Activated T-cell treated with anti-CD3 and anti-CD28 coated beads, Interleukin-2, amount 50 U/mL, for 24 hours (primary cell): Measurements from ENCODE around the gene SVOP.

Experiments used
- DNase-seq: peaks from one replicate; pipeline ENCODE4 v3.0.0-alpha.2; 2020
- H3K27ac Mint-ChIP-seq: 2 replicates; pipeline ENCODE4 v1.8.0; 2020; ENCODE audit warnings: mild to moderate bottlenecking, mixed read lengths
- H3K27me3 Mint-ChIP-seq: 2 replicates; pipeline ENCODE4 v1.8.0; 2020; ENCODE audit warnings: mixed read lengths
- H3K36me3 Mint-ChIP-seq: 2 replicates; pipeline ENCODE4 v1.8.0; 2020; ENCODE audit warnings: low read depth, mixed read lengths
- H3K4me1 Mint-ChIP-seq: 2 replicates; pipeline ENCODE4 v1.8.0; 2020; ENCODE audit warnings: low read depth, mixed read lengths
- H3K4me3 Mint-ChIP-seq: 2 replicates; pipeline ENCODE4 v1.8.0; 2020; ENCODE audit warnings: mild to moderate bottlenecking, moderate library complexity, mixed read lengths
- H3K9me3 Mint-ChIP-seq: 2 replicates; pipeline ENCODE4 v1.8.0; 2020; ENCODE audit warnings: mixed read lengths

The SVOP gene

GRCh38 chr12:108972358-108972757 is 48.5 kb downstream of the SVOP start:
- H3K27me3 Mint-ChIP-seq = peaks cover 9% of the 10 kb centered on the region
- no peak overlapping the region for H3K4me3 Mint-ChIP-seq
- no peaks in the 10 kb centered on the region for H3K4me1 Mint-ChIP-seq
- no peaks in the 10 kb centered on the region for H3K9me3 Mint-ChIP-seq
- no peak for DNase-seq
- H3K36me3 Mint-ChIP-seq = no peaks in the 10 kb centered on the region
- H3K27ac Mint-ChIP-seq = no peak overlapping the region

DNA sequence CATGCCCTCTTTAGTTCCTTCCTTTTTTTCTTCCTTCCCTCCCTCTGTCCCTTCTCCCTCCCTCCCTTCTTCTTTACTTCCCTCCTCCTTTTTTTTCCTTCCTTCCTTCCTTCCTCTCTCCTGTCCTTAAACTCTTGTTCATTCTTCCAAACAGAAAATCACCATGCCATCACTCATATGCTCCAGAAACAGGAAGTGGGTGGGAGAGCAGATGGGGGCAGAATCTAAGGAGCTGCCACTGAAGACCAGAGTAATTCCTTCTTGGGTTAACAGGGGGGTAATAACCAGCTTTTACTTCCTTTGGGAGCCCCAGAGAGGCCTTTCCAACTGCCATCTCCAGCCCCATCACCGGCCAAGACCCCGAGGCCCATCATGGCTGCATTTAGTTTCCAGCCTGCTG is 51.2 kb downstream of the SVOP start:
- Mint-ChIP-seq H3K9me3 (no peaks in the 10 kb centered on the region), H3K4me3 (no peak overlapping the region), H3K36me3 (no peaks in the 10 kb centered on the region), H3K27ac (no peak overlapping the region), H3K4me1 (no peaks in the 10 kb centered on the region), H3K27me3 (peaks cover 6% of the 10 kb centered on the region)
- DNase-seq = no peak

DNA sequence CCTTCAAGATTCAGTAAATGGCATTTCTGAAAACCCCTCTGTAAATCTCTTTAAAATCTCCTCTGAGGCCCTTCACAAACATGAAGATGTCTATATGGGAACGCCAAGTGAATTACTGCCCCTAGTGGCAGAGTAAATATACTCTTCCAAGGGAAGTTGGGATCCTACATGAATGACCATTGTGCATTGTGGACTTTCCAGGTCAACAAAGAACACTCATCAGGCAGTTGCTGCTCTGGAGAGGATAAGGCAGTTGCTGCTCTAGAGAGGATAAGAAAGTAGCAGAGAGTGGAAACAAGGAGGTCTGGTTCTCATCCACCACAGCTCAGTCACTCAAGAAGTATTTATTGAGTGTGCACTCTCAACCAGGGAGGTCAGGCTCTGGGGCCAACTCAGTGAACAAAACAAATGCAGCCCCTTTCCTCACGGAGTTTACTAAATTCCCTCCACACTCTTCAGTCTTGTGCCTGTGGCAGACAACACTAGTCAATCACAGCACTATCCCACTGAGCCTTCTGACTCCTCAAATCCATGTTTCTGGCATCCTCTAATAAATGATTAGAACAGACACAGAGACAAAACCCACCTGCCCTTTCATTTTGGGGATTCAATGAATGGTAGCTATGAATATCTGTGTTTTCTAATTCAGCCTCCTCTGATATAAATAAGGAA is 52.9 kb downstream of the SVOP start:
- H3K9me3 Mint-ChIP-seq = no peaks in the 10 kb centered on the region
- H3K4me1 Mint-ChIP-seq = no peaks in the 10 kb centered on the region
- peaks cover 4% of the 10 kb centered on the region for H3K27me3 Mint-ChIP-seq
- no peak for DNase-seq
- no peak overlapping the region for H3K4me3 Mint-ChIP-seq
- H3K27ac Mint-ChIP-seq = no peak overlapping the region
- H3K36me3 Mint-ChIP-seq = no peaks in the 10 kb centered on the region

DNA sequence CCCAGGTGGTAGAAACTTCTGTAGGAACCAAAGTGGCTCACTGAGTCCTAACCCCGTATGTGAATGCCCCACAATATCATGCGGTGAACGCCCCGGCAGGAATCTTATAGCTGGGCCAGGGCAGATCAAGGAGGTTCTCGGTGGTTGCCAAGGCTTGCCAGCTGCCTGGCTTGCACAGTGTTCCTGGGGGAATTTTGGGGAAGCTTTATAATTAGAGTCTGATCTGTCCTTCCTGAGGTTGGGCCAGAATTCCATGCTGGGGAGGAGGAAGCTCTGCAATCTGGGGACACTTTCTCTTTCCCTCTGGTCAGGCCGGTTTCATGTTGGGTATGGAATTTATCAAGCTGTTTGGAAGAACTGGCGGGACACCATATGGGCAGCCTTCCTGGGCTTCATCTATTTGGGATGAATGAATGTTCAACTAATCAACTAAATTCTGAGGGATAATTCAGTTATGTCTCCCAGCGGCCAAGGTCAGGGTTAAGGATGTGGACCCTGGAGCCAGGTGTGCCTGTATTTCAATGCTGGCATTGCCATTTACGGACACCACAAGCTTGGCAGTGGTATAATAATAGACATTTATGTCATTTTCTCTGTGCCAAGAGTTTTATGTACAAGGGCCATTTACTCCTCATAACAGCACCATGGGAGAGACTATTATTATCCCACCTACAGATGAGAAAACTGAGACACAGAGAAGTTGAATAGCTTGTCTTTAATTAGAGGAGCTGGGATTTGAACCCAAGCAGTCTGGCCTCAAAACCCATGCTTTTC is 54.3 kb downstream of the SVOP start:
- Mint-ChIP-seq H3K36me3 (no peaks in the 10 kb centered on the region), H3K27ac (no peak overlapping the region), H3K4me1 (no peaks in the 10 kb centered on the region)

DNA sequence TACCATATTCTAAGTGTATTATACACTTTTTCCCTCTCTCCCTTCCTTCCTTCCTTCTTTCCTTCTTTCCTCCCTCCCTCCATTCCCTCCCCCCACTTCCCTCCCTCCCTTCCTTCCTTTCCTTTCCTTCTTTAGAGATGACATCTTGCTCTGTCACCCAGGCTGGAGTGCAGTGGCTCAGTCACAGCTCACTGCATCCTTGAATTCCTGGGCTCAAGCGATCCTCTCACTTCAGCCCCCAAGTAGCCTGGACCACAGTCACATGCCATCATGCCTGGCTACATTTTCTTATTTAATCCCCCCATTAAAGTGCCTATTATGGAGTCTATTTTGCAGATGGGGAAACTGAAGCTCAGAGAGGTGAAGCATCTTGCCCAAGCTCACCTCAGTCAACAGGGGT is 55.0 kb downstream of the SVOP start:
- no peaks in the 10 kb centered on the region for H3K4me1 Mint-ChIP-seq
- no peaks in the 10 kb centered on the region for H3K9me3 Mint-ChIP-seq
- H3K36me3 Mint-ChIP-seq = no peaks in the 10 kb centered on the region
- no peak overlapping the region for H3K27ac Mint-ChIP-seq
- H3K27me3 Mint-ChIP-seq = no peaks in the 10 kb centered on the region
- DNase-seq = no peak
- H3K4me3 Mint-ChIP-seq = no peak overlapping the region

More for the DNA sequence above, 54.3 kb downstream of the SVOP start:
- DNase-seq = no peak
- no peaks in the 10 kb centered on the region for H3K9me3 Mint-ChIP-seq
- peaks cover 2% of the 10 kb centered on the region for H3K27me3 Mint-ChIP-seq
- H3K4me3 Mint-ChIP-seq = no peak overlapping the region

GRCh38 chr12:108964371-108965352 is 56.2 kb downstream of the SVOP start:
- no peak overlapping the region for H3K4me3 Mint-ChIP-seq
- H3K9me3 Mint-ChIP-seq = no peaks in the 10 kb centered on the region
- no peak overlapping the region for H3K27ac Mint-ChIP-seq
- DNase-seq = no peak
- no peaks in the 10 kb centered on the region for H3K36me3 Mint-ChIP-seq
- no peaks in the 10 kb centered on the region for H3K27me3 Mint-ChIP-seq
- no peaks in the 10 kb centered on the region for H3K4me1 Mint-ChIP-seq

DNA sequence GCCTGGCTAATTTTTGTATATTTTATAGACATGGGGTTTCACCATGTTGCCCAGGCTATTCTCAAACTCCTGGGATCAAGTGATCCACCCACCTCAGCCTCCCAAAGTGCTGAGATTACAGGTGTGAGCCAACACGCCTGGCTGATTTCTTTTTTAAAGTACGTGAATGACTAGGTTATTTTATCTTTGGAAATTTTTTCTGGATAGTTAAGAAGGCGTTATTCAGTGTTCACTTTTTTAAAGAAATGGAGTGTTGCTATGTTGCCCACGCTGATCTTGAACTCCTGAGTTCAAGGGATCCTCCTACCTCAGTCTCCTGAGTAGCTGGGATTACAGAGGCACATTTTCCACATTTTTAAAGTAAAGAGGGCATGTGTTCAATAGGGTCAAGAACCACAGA is 58.6 kb downstream of the SVOP start:
- H3K27ac Mint-ChIP-seq = no peak overlapping the region
- H3K27me3 Mint-ChIP-seq = no peaks in the 10 kb centered on the region
- DNase-seq = no peak
- H3K36me3 Mint-ChIP-seq = no peaks in the 10 kb centered on the region
- H3K4me3 Mint-ChIP-seq = no peak overlapping the region
- no peaks in the 10 kb centered on the region for H3K9me3 Mint-ChIP-seq
- no peaks in the 10 kb centered on the region for H3K4me1 Mint-ChIP-seq

DNA sequence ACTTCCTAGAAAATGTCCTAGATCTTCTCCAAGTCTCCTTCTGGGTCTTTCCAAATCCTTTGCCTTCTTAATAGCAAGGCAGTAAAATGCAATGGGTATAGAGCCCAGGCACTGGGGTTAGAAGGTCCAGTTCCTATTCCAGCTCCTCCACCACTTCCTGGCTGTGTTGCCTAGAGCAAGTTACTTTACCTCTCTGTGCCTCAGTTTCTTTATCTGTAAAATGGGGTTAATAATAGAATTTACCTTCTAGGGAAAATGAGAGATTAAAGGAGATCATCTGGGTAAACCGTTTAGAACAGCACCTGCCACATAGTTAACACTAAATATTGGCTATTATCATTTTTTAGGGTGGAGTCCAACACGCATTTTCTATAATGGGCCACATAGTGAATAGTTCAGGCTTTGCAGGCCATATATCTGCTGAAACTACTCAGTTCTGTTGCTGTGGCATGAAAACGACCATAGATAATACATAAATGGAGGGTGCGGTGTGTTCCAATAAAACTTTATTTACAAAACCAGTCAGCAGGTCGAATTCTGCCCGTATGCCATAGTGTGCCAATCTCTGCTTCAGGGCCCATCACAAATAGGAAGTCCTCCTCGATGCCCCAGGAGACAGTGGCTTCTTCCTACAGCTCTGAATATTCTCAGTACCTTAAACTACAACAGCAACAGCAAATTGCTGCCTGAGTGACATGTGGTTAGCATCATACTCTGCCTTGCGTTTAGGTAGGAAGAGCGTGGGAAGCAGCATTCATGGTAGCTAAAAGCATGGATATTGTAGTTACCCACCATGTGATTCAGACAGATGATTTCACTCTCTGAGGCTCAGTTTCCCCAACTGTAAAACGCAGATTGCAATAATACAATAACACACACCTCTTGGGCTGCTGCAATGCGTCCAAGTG is 60.9 kb downstream of the SVOP start:
- Mint-ChIP-seq H3K27ac (no peak overlapping the region), H3K27me3 (peaks cover 8% of the 10 kb centered on the region), H3K4me3 (no peak overlapping the region), H3K36me3 (no peaks in the 10 kb centered on the region), H3K4me1 (no peaks in the 10 kb centered on the region), H3K9me3 (no peaks in the 10 kb centered on the region)
- no peak for DNase-seq

DNA sequence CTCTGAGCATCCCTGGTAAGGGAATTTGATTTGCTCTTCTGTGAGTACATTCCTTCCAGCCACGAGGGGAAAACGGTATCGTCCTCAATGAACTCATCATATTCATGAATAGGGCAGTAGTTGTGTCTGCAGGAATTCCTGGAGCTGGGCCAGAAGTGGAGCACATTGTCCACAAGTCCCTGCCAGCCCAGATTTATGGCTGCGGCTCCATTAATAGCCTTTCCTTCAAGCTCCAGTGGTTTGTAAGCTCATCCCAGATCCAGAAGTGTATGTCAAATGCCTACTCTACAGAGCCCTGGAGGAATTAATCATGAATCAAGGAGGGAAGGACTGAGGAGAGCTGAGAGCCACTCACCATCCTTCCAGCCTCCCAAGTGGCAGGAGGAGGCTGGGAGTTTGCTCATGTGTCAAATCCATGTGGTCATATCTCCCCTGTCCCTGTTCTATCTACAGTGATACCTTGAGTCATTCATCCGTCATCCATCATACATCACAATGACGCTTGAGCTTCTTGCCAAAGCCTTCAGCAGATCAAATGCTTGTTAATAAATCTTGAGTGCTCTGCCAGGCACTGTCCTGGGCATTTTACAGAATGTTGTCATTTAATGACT is 65.5 kb downstream of the SVOP start:
- Mint-ChIP-seq H3K4me3 (no peak overlapping the region), H3K36me3 (no peaks in the 10 kb centered on the region), H3K9me3 (no peaks in the 10 kb centered on the region), H3K27ac (no peak overlapping the region), H3K27me3 (peaks cover 11% of the 10 kb centered on the region), H3K4me1 (peaks cover 3% of the 10 kb centered on the region)
- DNase-seq = no peak

DNA sequence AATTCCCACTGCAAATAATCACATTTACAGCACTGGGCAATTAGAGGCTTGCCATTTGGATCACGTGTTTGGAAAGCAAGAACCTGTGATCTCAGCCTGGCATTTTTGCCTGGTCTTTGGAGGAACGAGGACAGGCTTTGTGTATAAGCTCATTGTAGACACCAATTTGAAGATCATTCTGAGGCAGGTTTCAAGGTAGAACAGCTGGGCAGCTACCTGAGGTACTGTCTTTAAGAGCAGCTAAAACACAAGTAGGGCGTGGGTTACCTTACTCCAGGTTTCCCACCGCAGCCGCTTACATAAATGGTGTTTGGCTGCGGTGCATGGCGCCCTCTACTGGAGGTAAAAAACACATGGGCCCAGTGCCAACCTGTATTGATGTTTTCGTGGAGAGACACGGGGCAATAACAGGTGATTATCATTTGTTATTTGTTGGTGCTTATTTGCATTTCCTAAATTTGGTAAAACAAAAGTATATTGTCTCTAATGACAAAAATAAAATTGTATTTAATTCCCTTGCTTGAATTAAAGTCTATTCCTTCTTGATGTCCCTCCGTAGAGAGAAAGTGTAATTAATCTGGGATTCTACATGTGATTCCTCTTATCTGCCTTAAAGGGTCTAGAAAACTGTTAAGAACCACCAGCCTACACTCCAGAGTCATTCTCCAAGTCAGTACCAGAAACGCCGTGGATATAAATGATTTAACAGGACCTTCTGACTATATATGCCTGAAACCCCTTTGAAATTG is 69.7 kb downstream of the SVOP start:
- Mint-ChIP-seq H3K9me3 (no peaks in the 10 kb centered on the region), H3K36me3 (no peaks in the 10 kb centered on the region), H3K27ac (no peak overlapping the region)

DNA sequence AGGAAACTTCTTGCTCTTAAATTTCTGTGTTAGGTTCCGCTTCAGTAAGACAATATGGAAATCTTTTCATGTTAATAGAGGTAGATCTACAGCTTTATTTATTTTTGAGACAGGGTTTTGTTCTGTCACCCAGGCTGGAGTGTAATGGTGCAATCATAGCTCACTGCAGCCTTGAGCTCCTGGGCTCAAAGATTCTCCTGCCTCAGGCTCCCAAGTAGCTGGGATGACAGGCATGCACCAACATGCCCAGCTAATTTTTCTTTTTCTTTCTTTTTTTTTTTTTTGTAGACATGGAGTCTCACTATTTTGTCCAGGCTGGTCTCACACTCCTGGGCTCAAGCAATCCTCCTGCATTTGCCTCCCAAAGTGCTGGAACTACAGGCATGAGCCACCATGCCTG is 70.9 kb downstream of the SVOP start:
- Mint-ChIP-seq H3K36me3 (no peaks in the 10 kb centered on the region), H3K27me3 (peaks cover 13% of the 10 kb centered on the region), H3K27ac (no peak overlapping the region), H3K9me3 (no peaks in the 10 kb centered on the region), H3K4me3 (no peak overlapping the region), H3K4me1 (peaks cover 3% of the 10 kb centered on the region)
- DNase-seq = no peak

More for the DNA sequence above, 69.7 kb downstream of the SVOP start:
- Mint-ChIP-seq H3K4me1 (peaks cover 3% of the 10 kb centered on the region), H3K27me3 (peaks cover 15% of the 10 kb centered on the region), H3K4me3 (no peak overlapping the region)
- DNase-seq = peak; percentile 73

GRCh38 chr12:108948367-108948766 is 72.5 kb downstream of the SVOP start:
- H3K27me3 Mint-ChIP-seq = peaks cover 12% of the 10 kb centered on the region
- peaks cover 3% of the 10 kb centered on the region for H3K4me1 Mint-ChIP-seq
- H3K36me3 Mint-ChIP-seq = no peaks in the 10 kb centered on the region
- H3K4me3 Mint-ChIP-seq = no peak overlapping the region
- H3K27ac Mint-ChIP-seq = no peak overlapping the region
- H3K9me3 Mint-ChIP-seq = no peaks in the 10 kb centered on the region
- DNase-seq = no peak

DNA sequence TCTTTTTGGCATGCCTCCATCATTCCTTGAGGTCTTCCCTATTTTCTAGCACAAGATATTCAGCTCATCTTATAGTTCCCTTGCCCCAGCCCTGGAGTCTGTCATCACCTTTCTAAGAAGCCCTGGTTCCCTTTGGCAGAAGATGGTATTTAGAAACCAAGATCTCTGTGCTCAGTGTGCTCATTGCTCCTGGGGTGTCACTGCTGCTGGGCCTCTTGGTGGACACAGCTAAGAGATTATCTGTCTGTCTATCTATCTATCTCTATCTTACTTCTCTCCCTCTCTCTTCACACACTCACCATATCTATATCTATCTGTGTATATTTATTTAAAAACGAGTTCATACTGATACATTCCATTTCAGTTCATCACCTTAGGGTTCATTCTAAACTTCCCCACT is 73.8 kb downstream of the SVOP start:
- Mint-ChIP-seq H3K9me3 (no peaks in the 10 kb centered on the region), H3K27me3 (peaks cover 12% of the 10 kb centered on the region), H3K27ac (no peak overlapping the region), H3K4me3 (no peak overlapping the region), H3K4me1 (peaks cover 3% of the 10 kb centered on the region), H3K36me3 (no peaks in the 10 kb centered on the region)
- DNase-seq = no peak
